Peyer's patch (tissue), 4 donors: Measurements from ENCODE around the gene NUF2. TPM values are rescaled to one million over a fixed set of nuclear protein-coding genes. Genes with fewer than 3 reads are reported as not detected.
"Not testable (repeated sequence)": the region's sequence is repeated elsewhere in the genome, so short reads cannot be mapped to it uniquely, and the experiment has no call there.

Source experiments
- DNase-seq, 3 donors: peaks; one replicate each; pipeline ENCODE4 v3.0.0-alpha.2; 2017 to 2019
- H3K27ac ChIP-seq, 4 donors: fragments of 200-600 bp; sonication (generic); one replicate each; pipeline ENCODE4 v1.5.1; 2016 to 2019
- H3K27me3 ChIP-seq, 2 donors: fragments of 200-600 bp; sonication (generic); one replicate each; pipeline ENCODE4 v1.5.1; 2019
- H3K36me3 ChIP-seq, 3 donors: fragments of 200-600 bp; sonication (generic); one replicate each; pipeline ENCODE4 v1.5.1; 2016 to 2019
- H3K4me1 ChIP-seq, 4 donors: fragments of 200-600 bp; sonication (generic); one replicate each; pipeline ENCODE4 v1.5.1; 2016 to 2019
- H3K4me3 ChIP-seq, 4 donors: fragments of 200-600 bp; sonication (generic); 1 replicate in 3 of 4; 2 replicates in 1 of 4; pipeline ENCODE4 v1.5.1; 2016 to 2019; ENCODE audit warnings: mild to moderate bottlenecking in 1 of 4
- H3K9me3 ChIP-seq, 4 donors: fragments of 200-600 bp; sonication (generic); one replicate each; pipeline ENCODE4 v1.5.1; 2016 to 2019; ENCODE audit warnings: mild to moderate bottlenecking in 1 of 4
- POLR2A ChIP-seq, 2 donors: fragments of 450-650 bp; IDR thresholded peaks; one replicate each; pipeline ENCODE4 v1.5.1; 2017; ENCODE audit warnings: antibody characterized with exemption in 2 of 2, mild to moderate bottlenecking in 2 of 2, moderate library complexity in 2 of 2
- total RNA-seq, 4 donors: library from RNA; depleted of rRNA; stranded (reverse); fragments of >200 nt; gene quantifications; one replicate each; pipeline ENCODE4 v1.1.0, GENCODE V29; 2016
- TF ChIP-seq, protein P1 (sequence below), 6 experiments: fragments of 450-650 bp in 4 of 6; fragments of 200-600 bp in 2 of 6; sonication (generic) in 1 of 6; IDR thresholded peaks; one replicate each; pipeline ENCODE4 v1.5.1; 2017 to 2019; ENCODE audit warnings: antibody characterized with exemption in 6 of 6, mild to moderate bottlenecking in 3 of 6, moderate library complexity in 1 of 6

The NUF2 gene
- total RNA-seq, 4 donors from 2014 or later, result 1.1 to 31.4 (median 3.9) TPM

DNA sequence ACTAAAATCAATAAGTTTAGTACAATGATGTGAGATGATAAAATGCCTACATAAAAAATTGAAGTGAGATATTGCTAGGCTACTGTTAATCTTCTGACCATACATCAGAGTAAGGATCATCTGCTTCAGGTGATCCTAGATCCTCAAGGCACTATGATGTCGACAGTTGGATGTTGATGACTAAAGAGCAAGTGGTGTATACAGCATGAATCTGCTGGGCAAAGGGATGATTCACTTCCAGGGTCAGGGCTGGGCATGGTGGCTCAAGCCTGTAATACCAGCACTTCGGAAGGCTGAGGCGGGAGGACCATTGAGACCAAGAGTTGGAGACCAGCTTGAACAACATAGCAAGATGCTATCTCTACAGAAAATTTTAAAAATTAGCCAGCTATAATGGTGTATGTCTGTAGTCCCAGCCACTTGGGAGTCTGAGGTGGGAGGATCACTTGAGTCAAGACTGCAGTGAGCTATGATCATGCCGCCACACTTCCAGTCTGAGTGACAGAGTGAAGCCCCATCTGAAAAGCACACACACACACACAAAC, 24.6 kb downstream of the NUF2 start:
- Histone ChIP-seq H3K4me1 (no peaks in the 10 kb centered on the region), H3K27me3 (no peaks in the 10 kb centered on the region), H3K9me3 (no peaks in the 10 kb centered on the region), H3K4me3 (no peak overlapping the region), H3K36me3 (no peaks in the 10 kb centered on the region), H3K27ac (no peak overlapping the region)
- no peak for DNase-seq
- TF ChIP-seq, protein P1, sequence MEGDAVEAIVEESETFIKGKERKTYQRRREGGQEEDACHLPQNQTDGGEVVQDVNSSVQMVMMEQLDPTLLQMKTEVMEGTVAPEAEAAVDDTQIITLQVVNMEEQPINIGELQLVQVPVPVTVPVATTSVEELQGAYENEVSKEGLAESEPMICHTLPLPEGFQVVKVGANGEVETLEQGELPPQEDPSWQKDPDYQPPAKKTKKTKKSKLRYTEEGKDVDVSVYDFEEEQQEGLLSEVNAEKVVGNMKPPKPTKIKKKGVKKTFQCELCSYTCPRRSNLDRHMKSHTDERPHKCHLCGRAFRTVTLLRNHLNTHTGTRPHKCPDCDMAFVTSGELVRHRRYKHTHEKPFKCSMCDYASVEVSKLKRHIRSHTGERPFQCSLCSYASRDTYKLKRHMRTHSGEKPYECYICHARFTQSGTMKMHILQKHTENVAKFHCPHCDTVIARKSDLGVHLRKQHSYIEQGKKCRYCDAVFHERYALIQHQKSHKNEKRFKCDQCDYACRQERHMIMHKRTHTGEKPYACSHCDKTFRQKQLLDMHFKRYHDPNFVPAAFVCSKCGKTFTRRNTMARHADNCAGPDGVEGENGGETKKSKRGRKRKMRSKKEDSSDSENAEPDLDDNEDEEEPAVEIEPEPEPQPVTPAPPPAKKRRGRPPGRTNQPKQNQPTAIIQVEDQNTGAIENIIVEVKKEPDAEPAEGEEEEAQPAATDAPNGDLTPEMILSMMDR (IDR thresholded peaks at IDR 0.05), result no peak
- TF ChIP-seq POLR2A (IDR thresholded peaks at IDR 0.05), result no peak

GRCh38 chr1:163347106-163347505, 25.4 kb downstream of the NUF2 start:
- no peaks in the 10 kb centered on the region for H3K9me3 ChIP-seq
- no peak overlapping the region for H3K4me3 ChIP-seq
- DNase-seq, result no peak
- no peaks in the 10 kb centered on the region for H3K27me3 ChIP-seq
- no peaks in the 10 kb centered on the region for H3K4me1 ChIP-seq
- H3K36me3 ChIP-seq, result no peaks in the 10 kb centered on the region
- H3K27ac ChIP-seq, result no peak overlapping the region
- TF ChIP-seq, protein P1 (IDR thresholded peaks at IDR 0.05), result no peak
- TF ChIP-seq POLR2A (IDR thresholded peaks at IDR 0.05), result no peak

DNA sequence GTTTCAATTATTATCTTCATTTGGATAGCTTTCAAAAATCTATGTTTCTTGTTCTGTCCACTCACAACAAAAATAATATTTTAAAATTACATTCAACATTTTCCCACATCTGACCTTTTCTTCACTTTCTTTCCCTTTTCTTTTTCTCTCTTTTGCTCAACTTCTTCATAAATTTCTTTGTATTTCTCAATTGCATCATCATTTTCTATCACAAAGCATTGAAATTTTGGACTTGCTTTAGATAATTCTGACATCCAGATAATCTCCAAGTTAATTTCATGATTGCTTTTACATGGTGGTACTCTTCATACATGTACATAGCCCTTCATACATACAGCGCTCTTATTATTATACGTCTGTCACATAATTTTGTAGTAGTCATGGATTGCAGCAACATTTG, 30.2 kb downstream of the NUF2 start:
- H3K27ac ChIP-seq, result no peak overlapping the region
- no peak for DNase-seq
- no peaks in the 10 kb centered on the region for H3K36me3 ChIP-seq
- H3K4me3 ChIP-seq, result no peak overlapping the region
- H3K4me1 ChIP-seq, result no peaks in the 10 kb centered on the region
- H3K27me3 ChIP-seq, result no peaks in the 10 kb centered on the region
- no peaks in the 10 kb centered on the region for H3K9me3 ChIP-seq
- TF ChIP-seq POLR2A (IDR thresholded peaks at IDR 0.05), result no peak
- TF ChIP-seq, protein P1 (IDR thresholded peaks at IDR 0.05), result no peak

- no peak overlapping the region for H3K27ac ChIP-seq
These were observed 35.6 kb downstream of the NUF2 start for GRCh38 chr1:163357378-163357777.

GRCh38 chr1:163358172-163358571, 36.4 kb downstream of the NUF2 start:
- not testable (repeated sequence) for H3K27ac ChIP-seq, H3K4me3 ChIP-seq, H3K27me3 ChIP-seq, H3K9me3 ChIP-seq, DNase-seq, H3K4me1 ChIP-seq, H3K36me3 ChIP-seq

More at GRCh38 chr1:163357378-163357777, 35.6 kb downstream of the NUF2 start:
- TF ChIP-seq, protein P1 (IDR thresholded peaks at IDR 0.05), result no peak
- TF ChIP-seq POLR2A (IDR thresholded peaks at IDR 0.05), result no peak
- Histone ChIP-seq H3K27me3 (no peaks in the 10 kb centered on the region), H3K36me3 (no peaks in the 10 kb centered on the region), H3K9me3 (no peaks in the 10 kb centered on the region), H3K4me3 (no peak overlapping the region), H3K4me1 (no peaks in the 10 kb centered on the region)
- DNase-seq, result no peak

- Histone ChIP-seq H3K36me3 (no peaks in the 10 kb centered on the region), H3K4me1 (no peaks in the 10 kb centered on the region), H3K27ac (no peak overlapping the region), H3K27me3 (no peaks in the 10 kb centered on the region), H3K4me3 (no peak overlapping the region), H3K9me3 (no peaks in the 10 kb centered on the region)
- TF ChIP-seq, protein P1 (IDR thresholded peaks at IDR 0.05), result peak in 4 of 6 experiments; percentile 23 to 57 (median 46)
- TF ChIP-seq POLR2A (IDR thresholded peaks at IDR 0.05), result no peak
- peak in 1 of 3 donors; percentile 46 for DNase-seq
These were observed 39.6 kb downstream of the NUF2 start for GRCh38 chr1:163361123-163361934.
